HL-60/S4 (cell line): ENCODE measurements around the gene ZSCAN1.

Source experiments
- in situ Hi-C: fragments of 300-500 bp; cut with MboI; formaldehyde crosslinking; loops from 2 replicates; pipeline ENCODE4 v1.14.3; 2022; ENCODE audit warnings: low sequenced_read_pairs

ZSCAN1 gene

GRCh38 chr19:58040751-58041525, 7.1 kb downstream of the ZSCAN1 start:
- in situ Hi-C loops = no loop called here

DNA sequence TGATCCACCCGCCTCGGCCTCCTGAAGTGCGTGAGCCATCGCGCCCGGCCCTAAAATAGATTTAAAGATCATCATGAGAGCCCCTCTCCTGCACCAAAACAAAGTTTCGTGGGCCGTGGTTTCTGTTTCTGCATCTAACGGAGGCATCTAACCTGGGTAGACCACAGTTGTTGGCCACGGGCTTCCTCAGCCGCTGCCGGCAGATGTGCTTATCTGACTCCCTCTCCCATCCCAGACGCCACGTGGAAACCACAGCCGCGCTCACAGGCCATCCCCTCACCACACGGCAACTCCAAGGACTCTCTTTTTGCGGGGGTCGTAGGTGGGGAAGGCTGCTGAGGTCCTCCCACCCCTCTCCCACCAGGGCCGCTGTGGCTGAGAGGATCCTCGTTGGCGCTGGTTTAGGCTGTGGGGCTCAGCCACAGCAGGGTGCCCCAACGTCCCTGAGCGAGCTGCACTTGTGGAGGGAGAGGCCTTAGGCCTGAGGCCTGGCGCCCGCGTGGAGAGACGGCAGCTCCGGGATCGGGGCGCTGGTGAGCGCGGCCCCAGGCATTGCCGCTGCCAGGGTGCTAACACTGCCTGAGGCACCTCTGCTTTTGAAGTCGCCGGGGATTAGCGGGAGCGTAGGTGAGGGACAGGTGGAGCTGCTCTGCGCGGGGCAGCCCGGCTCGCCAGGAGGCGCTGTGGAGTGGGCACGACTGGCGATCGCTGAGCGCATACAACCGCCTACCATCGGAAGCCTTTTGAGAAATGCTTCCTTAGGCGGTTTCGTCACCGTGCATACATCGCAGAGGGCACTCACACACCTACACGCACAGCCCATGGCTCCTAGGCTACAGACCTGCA, 8.9 kb downstream of the ZSCAN1 start:
- in situ Hi-C loops = no loop called here

GRCh38 chr19:58044391-58044790, 10.6 kb downstream of the ZSCAN1 start:
- in situ Hi-C loops = no loop called here

DNA sequence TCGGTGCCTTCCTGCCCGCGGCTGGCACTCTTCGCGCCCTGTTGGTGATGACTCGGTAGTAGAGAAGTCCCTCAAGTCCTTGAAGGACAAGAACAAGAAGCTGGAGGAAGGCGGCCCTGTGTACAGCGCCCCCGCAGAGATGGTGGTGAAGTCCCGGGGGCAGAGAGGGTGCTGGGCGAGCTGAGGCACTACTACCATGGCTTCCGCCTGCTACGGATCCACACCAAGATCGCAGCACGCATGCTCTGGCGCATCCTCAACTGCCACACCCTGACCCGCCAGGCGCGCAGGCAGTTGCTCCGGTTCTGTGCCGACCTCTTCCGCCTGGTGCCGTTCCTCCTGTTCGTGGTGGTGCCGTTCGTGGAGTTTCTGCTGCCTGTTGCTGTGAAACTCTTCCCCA, 11.1 kb downstream of the ZSCAN1 start:
- in situ Hi-C loops = no loop called here

DNA sequence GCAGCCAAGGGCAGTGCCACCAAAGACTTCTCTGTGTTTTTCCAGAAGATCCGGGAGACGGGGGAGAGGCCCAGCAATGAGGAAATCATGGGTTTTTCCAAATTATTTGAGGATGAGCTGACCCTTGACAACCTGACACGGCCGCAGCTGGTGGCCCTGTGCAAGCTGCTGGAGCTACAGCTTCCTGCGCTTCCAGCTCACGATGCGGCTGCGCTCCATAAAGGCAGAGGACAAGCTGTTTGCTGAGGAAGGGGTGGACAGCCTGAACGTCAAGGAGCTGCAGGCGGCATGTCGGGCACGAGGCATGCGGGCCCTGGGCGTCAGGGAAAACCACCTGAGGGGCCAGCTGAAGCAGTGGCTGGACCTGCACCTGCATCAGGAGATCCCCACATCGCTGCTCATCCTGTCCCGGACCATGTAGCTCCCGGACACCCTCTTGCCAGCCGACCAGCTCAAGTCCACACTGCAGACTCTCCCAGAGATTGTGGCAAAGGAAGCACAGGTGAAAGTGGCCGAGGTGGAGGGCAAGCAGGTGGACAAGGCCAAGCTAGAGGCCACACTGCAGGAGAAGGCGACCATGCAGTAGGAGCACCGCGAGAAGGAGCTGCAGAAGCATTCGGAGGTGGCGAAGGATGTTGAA, 11.7 kb downstream of the ZSCAN1 start:
- in situ Hi-C loops = no loop called here

- in situ Hi-C loops = no loop called here
These were observed 13.0 kb downstream of the ZSCAN1 start for GRCh38 chr19:58046856-58047255.

DNA sequence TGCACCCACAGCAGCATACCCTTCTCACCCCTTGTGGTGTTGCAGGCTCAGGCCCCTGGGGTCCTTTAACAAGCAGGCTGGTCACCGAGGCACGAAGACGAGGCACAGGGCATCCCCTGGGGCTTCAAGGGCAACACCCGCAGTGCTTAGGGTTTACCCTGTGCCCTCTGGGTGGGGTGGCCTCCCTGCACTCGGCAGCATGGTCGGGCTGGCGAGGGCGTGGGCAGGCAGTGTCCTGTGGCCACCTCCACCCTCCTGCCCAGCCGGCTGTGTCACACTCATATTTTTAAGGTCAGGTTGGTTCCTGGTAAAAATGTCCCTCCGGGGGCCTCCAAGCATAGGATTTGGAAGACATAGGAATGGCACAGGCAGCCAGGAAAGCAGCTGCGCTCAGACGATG, 13.8 kb downstream of the ZSCAN1 start:
- in situ Hi-C loops = no loop called here

DNA sequence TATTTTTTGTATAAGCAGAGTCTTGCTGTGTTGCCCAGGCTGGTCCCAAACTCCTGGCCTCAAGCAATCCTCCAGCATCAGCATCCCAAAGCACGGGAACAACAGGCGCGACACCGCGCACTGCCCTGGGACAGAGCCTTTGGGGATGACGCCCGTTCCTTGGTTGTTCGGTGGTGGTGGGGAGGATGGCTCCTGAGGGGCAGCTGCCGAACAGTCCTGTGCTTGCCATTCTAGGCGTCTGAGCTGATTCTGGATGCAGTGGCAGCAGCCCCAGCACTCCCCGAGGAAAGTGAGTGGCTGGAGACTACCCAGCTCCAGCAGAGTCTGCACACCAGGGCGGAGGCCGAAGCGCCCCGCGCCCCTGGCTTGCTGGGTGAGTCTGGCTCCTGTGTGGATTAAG, 18.4 kb downstream of the ZSCAN1 start:
- in situ Hi-C loops = no loop called here

GRCh38 chr19:58053480-58054156, 19.8 kb downstream of the ZSCAN1 start:
- in situ Hi-C loops = no loop called here

- in situ Hi-C loops = no loop called here
These were observed 21.4 kb downstream of the ZSCAN1 start for GRCh38 chr19:58054901-58055874.

DNA sequence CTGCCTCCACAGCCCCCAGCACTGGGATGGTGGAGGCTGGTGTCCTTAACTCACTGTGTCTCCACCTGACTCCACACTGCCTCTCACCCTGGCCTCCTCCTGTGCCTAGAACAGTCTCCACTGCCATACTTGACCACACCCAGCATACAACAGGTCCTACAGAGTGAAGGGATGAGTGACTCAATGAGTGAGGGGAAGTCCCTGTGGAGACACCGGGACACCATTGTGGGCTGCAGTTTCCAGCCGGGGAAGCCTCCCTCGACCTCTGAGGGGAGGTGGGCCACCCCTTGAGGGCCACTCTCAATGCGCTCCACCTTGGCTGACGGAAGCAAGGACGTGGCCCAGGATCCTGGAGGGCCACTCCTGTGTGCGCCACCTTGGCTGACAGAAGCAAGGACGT, 22.4 kb downstream of the ZSCAN1 start:
- in situ Hi-C loops = no loop called here

GRCh38 chr19:58056861-58057260, 23.0 kb downstream of the ZSCAN1 start:
- in situ Hi-C loops = no loop called here

- in situ Hi-C loops = no loop called here
These were observed 24.6 kb downstream of the ZSCAN1 start for GRCh38 chr19:58058467-58058866.

- in situ Hi-C loops = no loop called here
These were observed 25.3 kb downstream of the ZSCAN1 start, which contains the start of gene ZNF135 for GRCh38 chr19:58059003-58059670. ZNF135 (plus strand) TSS chr19:58059282; CDS start chr19:58060003, 721 bp downstream.

GRCh38 chr19:58059671-58060078, 25.9 kb downstream of the ZSCAN1 start:
- in situ Hi-C loops = no loop called here

GRCh38 chr19:58060231-58060630, 26.4 kb downstream of the ZSCAN1 start:
- in situ Hi-C loops = no loop called here

- in situ Hi-C loops = no loop called here
These were observed 29.9 kb downstream of the ZSCAN1 start for GRCh38 chr19:58063712-58064111.

DNA sequence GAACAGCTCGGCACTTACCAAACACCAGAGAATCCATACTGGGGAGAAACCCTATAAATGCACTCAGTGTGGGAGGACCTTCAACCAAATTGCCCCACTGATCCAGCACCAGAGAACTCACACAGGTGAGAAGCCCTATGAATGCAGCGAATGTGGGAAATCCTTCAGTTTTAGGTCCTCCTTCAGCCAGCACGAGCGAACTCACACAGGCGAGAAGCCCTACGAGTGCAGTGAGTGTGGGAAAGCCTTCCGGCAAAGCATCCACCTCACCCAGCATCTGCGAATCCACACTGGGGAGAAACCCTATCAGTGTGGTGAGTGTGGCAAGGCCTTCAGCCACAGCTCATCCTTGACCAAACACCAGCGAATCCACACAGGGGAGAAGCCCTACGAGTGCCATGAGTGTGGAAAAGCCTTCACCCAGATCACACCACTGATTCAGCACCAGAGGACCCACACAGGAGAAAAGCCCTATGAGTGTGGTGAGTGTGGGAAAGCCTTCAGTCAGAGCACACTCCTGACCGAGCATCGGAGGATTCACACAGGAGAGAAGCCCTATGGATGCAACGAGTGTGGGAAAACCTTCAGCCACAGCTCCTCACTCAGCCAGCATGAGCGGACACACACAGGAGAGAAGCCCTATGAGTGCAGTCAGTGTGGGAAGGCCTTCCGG, 33.6 kb downstream of the ZSCAN1 start:
- in situ Hi-C loops = no loop called here

GRCh38 chr19:58079792-58080191, 46.0 kb downstream of the ZSCAN1 start:
- in situ Hi-C loops = no loop called here
